Measurements from ENCODE around the gene BRSK2.

BRSK2 gene

DNA sequence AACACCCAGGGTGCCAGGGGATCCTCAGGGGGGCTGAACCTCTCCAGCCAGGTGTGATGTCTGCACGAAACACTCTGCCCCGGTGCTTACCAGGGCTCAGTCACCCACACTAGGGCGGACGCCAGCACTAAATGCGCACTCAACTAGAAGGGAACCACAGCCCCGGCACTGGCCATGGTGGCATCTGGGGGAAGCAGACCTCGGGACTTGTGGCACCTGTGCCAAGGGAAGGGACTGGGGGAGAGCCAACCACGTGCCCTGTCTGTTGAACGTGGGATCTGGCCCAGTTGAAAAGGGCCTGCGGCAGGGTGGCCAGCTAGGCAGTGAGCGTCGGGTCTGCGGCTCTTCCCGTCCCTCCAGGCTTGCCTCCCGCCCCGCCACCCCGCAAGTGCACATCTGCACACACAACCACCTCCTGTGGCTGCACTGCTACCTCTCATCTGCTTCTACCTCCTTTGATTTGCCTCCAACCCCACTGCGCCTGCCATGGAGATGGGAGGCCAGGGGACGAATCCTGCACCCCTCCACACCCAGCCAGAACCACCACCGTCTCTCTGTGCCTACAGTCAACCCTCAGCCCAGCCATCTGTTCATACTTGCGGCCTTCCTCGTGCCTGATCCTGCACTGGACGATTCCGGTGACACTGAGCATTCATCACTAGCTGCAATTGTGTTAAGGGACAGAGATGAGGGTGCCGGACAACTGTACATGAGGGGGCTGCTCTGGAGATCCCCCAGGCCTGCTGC, 111.9 kb downstream of the BRSK2 start:
- TF ChIP-seq, protein P1, sequence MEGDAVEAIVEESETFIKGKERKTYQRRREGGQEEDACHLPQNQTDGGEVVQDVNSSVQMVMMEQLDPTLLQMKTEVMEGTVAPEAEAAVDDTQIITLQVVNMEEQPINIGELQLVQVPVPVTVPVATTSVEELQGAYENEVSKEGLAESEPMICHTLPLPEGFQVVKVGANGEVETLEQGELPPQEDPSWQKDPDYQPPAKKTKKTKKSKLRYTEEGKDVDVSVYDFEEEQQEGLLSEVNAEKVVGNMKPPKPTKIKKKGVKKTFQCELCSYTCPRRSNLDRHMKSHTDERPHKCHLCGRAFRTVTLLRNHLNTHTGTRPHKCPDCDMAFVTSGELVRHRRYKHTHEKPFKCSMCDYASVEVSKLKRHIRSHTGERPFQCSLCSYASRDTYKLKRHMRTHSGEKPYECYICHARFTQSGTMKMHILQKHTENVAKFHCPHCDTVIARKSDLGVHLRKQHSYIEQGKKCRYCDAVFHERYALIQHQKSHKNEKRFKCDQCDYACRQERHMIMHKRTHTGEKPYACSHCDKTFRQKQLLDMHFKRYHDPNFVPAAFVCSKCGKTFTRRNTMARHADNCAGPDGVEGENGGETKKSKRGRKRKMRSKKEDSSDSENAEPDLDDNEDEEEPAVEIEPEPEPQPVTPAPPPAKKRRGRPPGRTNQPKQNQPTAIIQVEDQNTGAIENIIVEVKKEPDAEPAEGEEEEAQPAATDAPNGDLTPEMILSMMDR (conservative IDR thresholded peaks at IDR 0.05): no peak
- peak overlapping the region; percentile 86 for H3K27ac ChIP-seq

DNA sequence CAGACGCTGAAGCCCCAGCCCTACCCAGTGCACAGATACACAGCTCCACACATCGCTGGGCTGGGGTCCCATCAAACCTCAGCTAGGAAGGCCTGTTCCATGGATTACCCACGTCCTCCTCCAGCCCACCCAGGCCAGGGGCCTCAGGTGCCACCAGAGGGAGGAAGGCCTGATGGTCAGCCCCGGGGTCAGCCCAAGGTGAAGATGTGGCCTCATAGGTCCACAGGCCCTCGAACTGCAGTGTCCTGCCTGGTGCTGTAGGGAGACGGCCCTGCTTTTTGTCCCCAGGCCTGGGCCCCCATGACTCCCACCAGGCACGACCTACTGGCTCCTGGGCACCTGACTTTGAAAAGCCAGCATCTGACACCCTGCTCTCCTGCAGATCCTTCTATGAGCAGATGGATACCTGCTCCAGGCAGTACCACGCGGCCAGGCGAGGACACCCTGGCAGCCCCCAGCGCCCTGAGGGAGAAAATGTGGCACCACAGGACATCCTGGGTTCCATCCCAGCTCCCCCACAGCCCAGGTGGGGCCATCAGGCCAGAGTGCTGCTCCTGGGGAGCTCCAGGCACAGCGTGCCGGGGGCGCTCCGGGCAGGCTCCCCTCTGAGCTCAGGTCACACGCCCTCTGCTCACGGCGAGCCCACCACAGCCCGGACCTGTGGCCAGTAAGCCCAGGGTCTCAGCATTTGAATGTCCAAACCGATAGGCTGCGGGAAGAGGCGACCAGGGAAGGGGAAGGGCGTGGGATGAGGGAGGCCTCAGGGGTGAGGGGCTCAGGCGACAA, 112.6 kb downstream of the BRSK2 start:
- H3K27ac ChIP-seq: peak overlapping the region; percentile 86
- TF ChIP-seq, protein P1 (conservative IDR thresholded peaks at IDR 0.05): no peak

DNA sequence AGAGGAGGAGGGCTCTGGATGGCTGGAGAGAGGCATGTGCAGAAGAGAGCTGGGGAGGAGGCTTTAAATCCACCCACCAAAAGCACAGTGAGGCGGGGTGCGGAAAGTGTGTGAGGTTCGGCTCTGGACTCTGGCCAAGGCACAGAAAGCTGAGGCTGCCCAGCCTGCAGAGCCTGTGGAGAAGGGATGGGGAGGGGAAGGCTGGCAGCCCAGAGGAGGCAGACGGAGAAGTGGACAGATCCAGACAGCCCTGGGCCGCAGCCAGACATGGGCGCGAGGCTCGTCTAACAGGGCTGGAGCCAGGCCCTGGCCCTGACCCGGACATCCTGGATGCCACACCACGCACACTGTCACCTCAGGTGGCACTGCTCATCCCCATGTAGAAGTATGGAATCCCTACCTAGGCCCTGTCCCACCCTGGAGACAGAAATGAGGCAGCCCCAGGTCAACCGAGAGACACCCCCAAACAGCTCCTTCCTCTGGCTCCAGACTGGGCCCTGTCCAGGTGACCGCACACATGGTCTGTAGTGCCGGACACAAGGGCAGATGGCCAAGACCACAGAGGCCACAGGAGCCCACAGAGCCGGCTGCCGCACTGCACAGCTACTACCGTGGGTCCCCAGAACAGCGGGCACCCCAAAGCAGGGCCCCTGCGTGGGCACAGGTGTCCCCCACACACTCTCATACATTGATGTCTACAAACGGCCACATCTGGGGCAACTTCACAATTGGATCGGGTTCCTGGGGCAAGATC, 113.4 kb downstream of the BRSK2 start:
- peak overlapping the region; percentile 86 for H3K27ac ChIP-seq
- TF ChIP-seq, protein P1 (conservative IDR thresholded peaks at IDR 0.05): no peak

DNA sequence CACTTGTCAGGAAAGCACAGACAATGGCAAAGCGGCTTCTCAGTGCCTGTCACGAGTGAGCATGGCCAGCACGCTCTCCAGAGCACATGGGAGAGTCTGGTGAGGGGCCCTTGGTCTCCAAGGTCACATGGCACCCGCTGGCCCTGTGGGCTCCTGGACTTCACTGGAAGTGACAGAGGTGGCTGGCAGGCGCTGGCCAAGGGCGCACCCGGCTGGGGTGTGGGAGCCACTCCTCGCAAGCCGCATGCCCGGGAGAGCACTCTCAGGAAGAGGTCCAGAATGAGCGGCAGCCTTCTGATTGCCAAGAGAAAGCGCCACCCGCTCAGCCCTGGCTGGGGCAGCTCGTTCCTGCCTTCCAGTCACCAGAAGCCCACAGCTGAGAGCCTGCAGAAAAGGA, 114.0 kb downstream of the BRSK2 start:
- H3K27ac ChIP-seq: peak overlapping the region; percentile 86
- TF ChIP-seq, protein P1 (conservative IDR thresholded peaks at IDR 0.05): no peak

DNA sequence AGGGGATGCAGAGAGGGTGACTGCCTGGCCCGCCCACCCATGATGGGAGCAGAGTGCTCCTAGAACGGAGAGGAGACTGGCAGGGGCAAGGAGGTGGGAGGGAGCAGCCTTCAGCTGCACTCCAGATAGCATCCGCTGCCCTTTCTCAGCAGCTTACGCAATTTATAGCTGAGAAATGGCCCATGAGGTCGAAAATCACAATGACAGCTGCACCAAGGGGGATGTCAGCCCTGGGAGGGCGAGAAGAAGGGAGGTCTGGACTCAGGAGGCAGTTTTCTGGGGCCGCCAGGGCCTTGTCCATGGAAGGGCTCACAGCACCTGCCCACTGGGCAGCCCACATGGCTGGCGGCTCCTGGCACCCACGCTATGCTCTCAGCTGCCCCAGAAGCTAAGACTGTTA, 114.4 kb downstream of the BRSK2 start:
- H3K27ac ChIP-seq: peak overlapping the region; percentile 86
- TF ChIP-seq, protein P1 (conservative IDR thresholded peaks at IDR 0.05): no peak

DNA sequence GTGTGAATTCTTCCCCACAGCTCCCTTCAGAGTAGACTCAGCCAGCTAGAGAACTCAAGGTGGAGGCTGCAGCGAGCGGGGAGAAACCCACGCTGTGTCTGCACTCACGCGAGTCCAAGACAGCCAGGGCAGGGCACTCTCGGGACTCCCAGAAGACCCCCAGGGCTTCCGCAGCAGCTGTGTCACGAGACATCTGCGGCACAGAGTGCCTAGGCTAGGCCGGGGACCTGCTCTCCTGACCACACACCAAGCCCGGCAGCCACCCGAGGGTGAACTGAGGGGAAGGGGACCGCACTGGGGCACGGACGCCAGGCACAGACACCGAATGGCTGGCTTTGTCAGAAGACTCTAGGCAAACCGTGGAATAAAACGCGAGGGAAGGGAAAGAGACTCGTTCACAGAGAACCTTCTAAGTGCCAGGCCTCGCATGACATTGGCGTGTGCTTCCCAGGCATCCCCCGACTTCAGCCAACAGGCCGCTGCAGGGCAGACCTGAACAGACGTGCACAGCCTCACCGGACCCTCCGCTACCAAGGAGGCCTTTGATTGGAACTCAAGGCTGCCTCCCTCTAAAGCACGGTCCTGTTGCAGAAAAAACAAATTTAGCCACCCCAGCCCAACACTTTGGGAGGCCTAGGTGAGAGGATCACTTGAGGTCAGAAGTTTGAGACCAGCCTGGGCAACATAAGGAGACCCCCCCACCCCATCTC, 115.0 kb downstream of the BRSK2 start:
- H3K27ac ChIP-seq: peak overlapping the region; percentile 86
- TF ChIP-seq, protein P1 (conservative IDR thresholded peaks at IDR 0.05): no peak

Measured in VCaP (cell line).